Calu3 (cell line): ENCODE results near the gene CFAP107. TPM values are rescaled to one million over a fixed set of nuclear protein-coding genes. Genes with fewer than 3 reads are reported as not detected.
"Not testable (repeated sequence)": the region's sequence is repeated elsewhere in the genome, so short reads cannot be mapped to it uniquely, and the experiment has no call there.

Source experiments
- BruUV-seq: library from RNA; stranded (reverse); fragments of 400-500 nt; replicated peaks from 2 replicates; lab custom pipeline; 2021; lab: Mats Ljungman, UMichigan
- CTCF ChIA-PET: fragments of 300-600 bp; sonication (Branson Sonifier 250); formaldehyde crosslinking; loops from one replicate; lab custom pipeline; 2022; ENCODE audit warnings: antibody characterized with exemption; lab: Charles Lee
- DNase-seq: peaks from one replicate; pipeline ENCODE4 v3.0.0; 2022
- H3K27ac Mint-ChIP-seq: one replicate; pipeline ENCODE4 v1.8.0; 2022; ENCODE audit warnings: mixed read lengths; ENCODE audit not compliant: unreplicated experiment
- H3K27me3 Mint-ChIP-seq: one replicate; pipeline ENCODE4 v1.8.0; 2022; ENCODE audit warnings: mixed read lengths; ENCODE audit not compliant: unreplicated experiment
- H3K36me3 Mint-ChIP-seq: one replicate; pipeline ENCODE4 v1.8.0; 2022; ENCODE audit warnings: mild to moderate bottlenecking, moderate library complexity, mixed read lengths; ENCODE audit not compliant: insufficient read depth, unreplicated experiment
- H3K4me1 Mint-ChIP-seq: one replicate; pipeline ENCODE4 v1.8.0; 2022; ENCODE audit warnings: mild to moderate bottlenecking, low read depth, mixed read lengths; ENCODE audit not compliant: unreplicated experiment
- H3K4me3 Mint-ChIP-seq: one replicate; pipeline ENCODE4 v1.8.0; 2022; ENCODE audit warnings: mild to moderate bottlenecking, low read depth, moderate library complexity, mixed read lengths; ENCODE audit not compliant: unreplicated experiment
- H3K9me3 Mint-ChIP-seq: one replicate; pipeline ENCODE4 v1.8.0; 2022; ENCODE audit warnings: low read depth, mixed read lengths; ENCODE audit not compliant: unreplicated experiment
- intact Hi-C: fragments of 100-400 bp; cut with micrococcal nuclease; formaldehyde crosslinking; loops from one replicate; pipeline ENCODE4 v1.10.0; 2022; ENCODE audit not compliant: unreplicated experiment
- total RNA-seq: library from RNA; stranded (reverse); gene quantifications from 2 replicates; pipeline ENCODE4 v1.2.3, GENCODE V29; 2022
- TF ChIP-seq, protein P1 (sequence below): fragments of 200-600 bp; IDR thresholded peaks from one replicate; pipeline ENCODE4 v1.8.0; 2022; ENCODE audit warnings: antibody characterized with exemption; ENCODE audit not compliant: unreplicated experiment

Gene CFAP107
- total RNA-seq, 1 experiment from 2014 or later, result not detected

DNA sequence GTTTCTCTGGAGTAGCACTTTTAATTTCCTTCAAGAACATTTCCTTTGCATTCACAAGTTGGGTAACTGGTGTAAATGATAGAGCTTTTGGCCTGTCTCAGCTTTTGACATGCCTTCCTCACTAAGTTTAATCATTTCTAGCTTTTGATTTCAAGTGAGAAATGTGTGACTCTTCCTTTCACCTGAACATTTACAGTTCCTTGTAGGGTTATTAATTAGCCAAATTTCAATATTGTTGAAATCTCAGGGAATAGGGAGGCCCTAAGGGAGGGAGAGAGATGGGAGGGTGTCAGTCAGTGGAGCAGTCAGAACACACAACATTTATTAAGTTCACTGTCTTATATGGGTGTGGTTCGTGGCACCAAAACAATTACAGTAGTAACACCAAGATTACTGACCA lies 15.8 kb upstream of the CFAP107 start:
- BruUV-seq, result no TSS peak
- peaks cover 53% of the 10 kb centered on the region for H3K27me3 Mint-ChIP-seq
- intact Hi-C loops, result no loop called here

DNA sequence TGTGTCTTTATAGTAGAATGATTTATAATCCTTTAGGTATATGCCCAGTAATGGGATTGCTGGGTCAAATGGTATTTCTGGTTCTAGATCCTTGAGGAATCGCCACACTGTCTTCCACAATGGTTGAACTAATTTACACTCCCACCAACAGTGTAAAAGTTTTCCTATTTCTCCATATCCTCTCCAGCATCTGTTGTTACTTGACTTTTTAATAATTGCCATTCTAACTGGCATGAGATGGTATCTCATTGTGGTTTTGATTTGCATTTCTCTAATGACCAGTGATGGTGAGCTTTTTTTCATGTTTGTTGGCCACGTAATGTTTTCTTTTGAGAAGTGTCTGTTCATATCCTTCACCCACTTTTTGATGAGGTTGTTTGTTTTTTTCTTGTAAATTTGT lies 14.9 kb upstream of the CFAP107 start:
- BruUV-seq, H3K9me3 Mint-ChIP-seq, H3K4me3 Mint-ChIP-seq, intact Hi-C loops, H3K27ac Mint-ChIP-seq, CTCF ChIA-PET, DNase-seq, H3K36me3 Mint-ChIP-seq, H3K4me1 Mint-ChIP-seq: not testable (repeated sequence)
- H3K27me3 Mint-ChIP-seq, result peaks cover 57% of the 10 kb centered on the region

More for the DNA sequence above, 15.8 kb upstream of the CFAP107 start:
- H3K4me1 Mint-ChIP-seq, result peaks cover 8% of the 10 kb centered on the region
- TF ChIP-seq, protein P1, sequence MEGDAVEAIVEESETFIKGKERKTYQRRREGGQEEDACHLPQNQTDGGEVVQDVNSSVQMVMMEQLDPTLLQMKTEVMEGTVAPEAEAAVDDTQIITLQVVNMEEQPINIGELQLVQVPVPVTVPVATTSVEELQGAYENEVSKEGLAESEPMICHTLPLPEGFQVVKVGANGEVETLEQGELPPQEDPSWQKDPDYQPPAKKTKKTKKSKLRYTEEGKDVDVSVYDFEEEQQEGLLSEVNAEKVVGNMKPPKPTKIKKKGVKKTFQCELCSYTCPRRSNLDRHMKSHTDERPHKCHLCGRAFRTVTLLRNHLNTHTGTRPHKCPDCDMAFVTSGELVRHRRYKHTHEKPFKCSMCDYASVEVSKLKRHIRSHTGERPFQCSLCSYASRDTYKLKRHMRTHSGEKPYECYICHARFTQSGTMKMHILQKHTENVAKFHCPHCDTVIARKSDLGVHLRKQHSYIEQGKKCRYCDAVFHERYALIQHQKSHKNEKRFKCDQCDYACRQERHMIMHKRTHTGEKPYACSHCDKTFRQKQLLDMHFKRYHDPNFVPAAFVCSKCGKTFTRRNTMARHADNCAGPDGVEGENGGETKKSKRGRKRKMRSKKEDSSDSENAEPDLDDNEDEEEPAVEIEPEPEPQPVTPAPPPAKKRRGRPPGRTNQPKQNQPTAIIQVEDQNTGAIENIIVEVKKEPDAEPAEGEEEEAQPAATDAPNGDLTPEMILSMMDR, result no peak
- DNase-seq, result peak; percentile 5
- no peaks in the 10 kb centered on the region for H3K36me3 Mint-ChIP-seq
- no peak overlapping the region for H3K27ac Mint-ChIP-seq
- peaks cover 10% of the 10 kb centered on the region for H3K9me3 Mint-ChIP-seq
- CTCF ChIA-PET, result no interaction called here
- no peak overlapping the region for H3K4me3 Mint-ChIP-seq

DNA sequence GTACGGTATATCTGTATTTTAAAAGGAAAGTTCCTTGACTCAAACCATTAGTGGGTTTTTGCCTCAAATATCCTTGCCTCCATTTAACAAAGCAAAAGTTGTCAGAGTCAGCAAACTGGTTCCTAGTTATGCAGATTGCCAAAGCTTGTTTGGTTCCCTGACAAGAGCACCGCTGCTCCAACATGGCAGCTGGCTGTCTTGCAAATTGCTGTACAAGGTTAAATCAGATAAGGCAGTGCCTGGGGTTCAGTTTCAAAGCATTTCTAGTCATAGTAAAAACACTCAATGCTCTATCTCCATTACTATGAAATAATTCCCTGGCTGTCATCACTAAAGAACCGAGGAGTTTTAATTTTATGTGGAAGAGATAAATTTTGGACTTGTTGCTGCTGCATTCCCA lies 11.3 kb upstream of the CFAP107 start:
- peaks cover 7% of the 10 kb centered on the region for H3K9me3 Mint-ChIP-seq
- CTCF ChIA-PET, result no interaction called here
- peaks cover 54% of the 10 kb centered on the region for H3K27me3 Mint-ChIP-seq
- H3K4me3 Mint-ChIP-seq, result no peak overlapping the region
- intact Hi-C loops, result no loop called here
- BruUV-seq, result no TSS peak
- peaks cover 6% of the 10 kb centered on the region for H3K4me1 Mint-ChIP-seq
- DNase-seq, result no peak
- H3K36me3 Mint-ChIP-seq, result no peaks in the 10 kb centered on the region
- H3K27ac Mint-ChIP-seq, result no peak overlapping the region
- TF ChIP-seq, protein P1, result no peak

DNA sequence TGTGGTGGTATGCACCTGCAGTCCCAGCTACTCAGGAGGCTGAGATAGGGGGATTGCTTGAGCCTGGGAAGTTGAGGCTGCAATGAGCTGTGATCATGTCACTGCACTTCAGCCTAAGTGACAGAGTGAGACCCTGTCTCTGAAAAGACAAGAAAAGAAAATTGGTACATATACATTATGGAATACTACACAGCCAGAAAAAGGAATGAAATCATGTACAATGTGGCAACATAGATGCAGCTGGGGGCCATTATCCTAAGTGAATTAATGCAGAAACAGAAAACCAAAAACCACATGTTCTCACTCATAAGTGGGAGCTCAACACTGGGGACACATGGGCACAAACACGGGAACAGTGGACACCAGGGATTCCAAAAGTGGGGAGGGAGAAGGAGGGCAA lies 7.1 kb upstream of the CFAP107 start:
- TF ChIP-seq, protein P1, result no peak
- H3K36me3 Mint-ChIP-seq, result no peaks in the 10 kb centered on the region
- no peaks in the 10 kb centered on the region for H3K4me1 Mint-ChIP-seq
- intact Hi-C loops, result no loop called here
- H3K9me3 Mint-ChIP-seq, result no peaks in the 10 kb centered on the region
- CTCF ChIA-PET, result no interaction called here
- no TSS peak for BruUV-seq
- H3K27me3 Mint-ChIP-seq, result peaks cover 35% of the 10 kb centered on the region
- no peak overlapping the region for H3K27ac Mint-ChIP-seq
- DNase-seq, result no peak
- no peak overlapping the region for H3K4me3 Mint-ChIP-seq

DNA sequence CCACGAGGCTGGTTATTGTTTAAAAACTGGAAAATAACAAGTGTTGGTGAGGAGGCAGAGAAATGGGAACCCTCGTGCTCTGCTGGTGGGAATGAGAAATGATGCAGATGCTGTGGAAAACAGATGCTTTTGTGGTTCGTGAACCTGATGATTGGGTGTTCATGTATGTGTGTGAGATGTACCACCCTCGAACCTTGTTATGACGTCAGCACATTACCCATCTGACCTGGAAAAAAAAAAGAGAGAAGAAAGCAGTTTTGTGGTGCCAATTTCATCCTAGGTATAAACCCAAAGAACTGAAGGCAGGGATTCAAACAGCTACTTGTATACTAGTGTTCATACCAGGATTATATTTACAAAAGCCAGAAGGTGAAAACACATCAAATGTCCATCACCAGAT lies 6.4 kb upstream of the CFAP107 start:
- no peaks in the 10 kb centered on the region for H3K36me3 Mint-ChIP-seq
- BruUV-seq, result no TSS peak
- no peak for DNase-seq
- CTCF ChIA-PET, result no interaction called here
- H3K27me3 Mint-ChIP-seq, result peaks cover 34% of the 10 kb centered on the region
- H3K4me1 Mint-ChIP-seq, result no peaks in the 10 kb centered on the region
- no peak overlapping the region for H3K27ac Mint-ChIP-seq
- intact Hi-C loops, result no loop called here
- TF ChIP-seq, protein P1, result no peak
- no peaks in the 10 kb centered on the region for H3K9me3 Mint-ChIP-seq
- no peak overlapping the region for H3K4me3 Mint-ChIP-seq
